Fibroblast of skin of abdomen (primary cell): ENCODE data around the gene N4BP2. TPM values are rescaled to one million over a fixed set of nuclear protein-coding genes. Genes with fewer than 3 reads are reported as not detected.
"Not testable (repeated sequence)": the region's sequence is repeated elsewhere in the genome, so short reads cannot be mapped to it uniquely, and the experiment has no call there.

Experiments
- DNase-seq: peaks from one replicate; pipeline ENCODE4 v3.0.0-alpha.2; 2013
- polyA plus RNA-seq, 2 experiments: library from polyadenylated mRNA; unstranded; fragments of 120-200 nt; gene quantifications; one replicate each; pipeline ENCODE4 v1.2.1, GENCODE V29; 2013; ENCODE audit not compliant: insufficient read length in 2 of 2

N4BP2 gene
- 5.0 TPM for polyA plus RNA-seq (2013, experiment 1 of 2; ENCODE audit: insufficient read length)
- polyA plus RNA-seq (2013, experiment 2 of 2; ENCODE audit: insufficient read length) = 4.3 TPM

DNA sequence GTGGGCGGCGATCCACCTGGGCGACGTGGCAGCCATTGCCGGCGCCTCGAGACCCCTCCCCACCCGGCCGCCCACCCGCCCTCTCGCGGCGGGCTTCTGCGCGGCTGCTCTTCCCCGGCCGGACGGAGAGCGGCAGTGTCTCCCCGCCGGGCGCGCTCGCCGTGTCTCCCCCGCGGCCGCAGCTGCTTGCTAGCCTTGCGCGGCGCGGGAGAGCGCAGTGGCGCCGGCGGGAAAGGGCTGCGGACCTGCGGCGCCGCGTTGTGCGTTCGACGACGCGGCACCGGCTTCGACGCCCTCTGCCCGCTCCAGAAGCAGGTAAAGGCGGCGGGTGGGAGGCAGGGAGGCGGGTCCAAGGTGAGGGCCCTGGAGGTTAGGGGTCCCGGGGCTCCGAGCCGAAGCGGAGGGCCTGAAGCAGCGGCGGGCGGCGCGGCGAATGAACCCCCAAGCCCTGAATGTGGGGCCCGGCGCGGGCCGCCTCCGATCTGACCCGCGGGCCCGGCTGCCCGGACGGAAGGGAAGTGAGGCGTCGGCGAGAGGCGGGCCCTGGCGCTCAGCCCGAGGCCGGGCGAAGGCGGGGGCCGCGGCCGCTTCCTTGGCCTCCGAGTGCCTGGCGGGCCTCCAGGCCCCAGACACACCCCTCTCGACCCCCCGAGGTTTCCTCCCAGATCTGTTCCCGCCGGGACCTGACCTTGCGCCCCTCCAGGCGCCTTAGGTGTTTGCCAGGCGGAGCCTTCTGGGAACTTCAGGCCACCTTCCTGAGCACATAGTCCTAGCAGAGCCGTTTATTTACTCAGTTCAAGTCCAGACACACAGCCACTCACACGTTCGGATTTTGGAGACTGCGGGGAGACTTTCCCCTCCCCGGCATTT, at the start of gene N4BP2:
TSS of gene N4BP2 (plus strand) at position 135 of the 870 bp plus-strand sequence. CDS start 40,491 bp downstream, outside the sequence.
- DNase-seq = peak; percentile 81

DNA sequence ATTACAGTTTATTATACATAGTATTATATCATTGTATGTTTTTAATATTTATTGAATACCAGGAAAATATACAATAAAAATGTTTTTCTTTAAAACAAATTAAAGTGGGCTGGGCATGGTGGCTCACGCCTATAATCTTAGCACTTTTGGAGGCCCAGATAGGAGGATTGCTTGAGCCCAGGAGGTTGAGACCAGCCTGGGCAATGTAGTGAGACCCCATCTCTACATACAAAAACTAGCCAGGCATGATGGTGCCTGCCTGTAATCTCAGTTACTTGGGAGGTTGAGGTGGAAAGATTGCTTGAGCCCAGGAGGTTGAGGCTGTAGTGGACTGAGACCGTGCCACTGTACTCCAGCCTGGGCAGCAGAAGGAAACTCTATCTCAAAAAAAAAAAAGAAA, 40.6 kb upstream of the N4BP2 start:
- no peak for DNase-seq

GRCh38 chr4:40020221-40020620, 36.4 kb upstream of the N4BP2 start:
- no peak for DNase-seq

GRCh38 chr4:40021116-40021515, 35.5 kb upstream of the N4BP2 start:
- not testable (repeated sequence) for DNase-seq

GRCh38 chr4:40024049-40024448, 32.6 kb upstream of the N4BP2 start:
- not testable (repeated sequence) for DNase-seq

DNA sequence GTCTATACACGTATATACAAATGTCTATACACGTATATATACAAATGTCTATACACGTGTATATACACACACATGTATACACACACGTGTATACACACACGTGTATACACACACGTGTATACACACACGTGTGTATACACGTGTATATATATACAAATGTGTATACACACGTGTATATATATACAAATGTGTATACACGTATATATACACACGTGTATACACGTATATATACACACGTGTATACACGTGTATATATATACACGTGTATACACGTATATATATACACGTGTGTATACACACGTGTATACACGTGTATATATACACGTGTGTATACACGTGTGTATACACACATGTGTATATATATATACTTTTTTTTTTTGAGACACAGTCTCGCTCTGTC, 23.9 kb upstream of the N4BP2 start:
- no peak for DNase-seq

- DNase-seq = no peak
Observed at GRCh38 chr4:40033613-40034012, 23.0 kb upstream of the N4BP2 start.

DNA sequence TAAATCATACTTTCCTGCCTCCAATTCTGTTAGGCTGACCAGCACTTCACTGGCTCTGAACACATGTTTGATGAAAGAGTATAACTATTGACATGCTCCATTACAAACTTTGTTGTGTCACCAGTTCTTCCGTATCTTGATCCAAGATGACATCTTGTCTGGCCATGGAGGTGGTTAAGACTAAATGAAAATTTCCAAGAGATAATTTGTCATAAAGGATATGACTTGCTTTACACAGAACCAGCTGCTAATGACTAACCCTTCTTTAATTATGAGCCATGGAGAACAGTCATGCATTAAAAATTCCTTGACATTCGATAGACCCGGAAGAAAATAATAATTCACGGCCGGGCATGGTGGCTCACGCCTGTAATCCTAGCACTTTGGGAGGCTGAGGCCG, 17.7 kb upstream of the N4BP2 start:
- DNase-seq = peak; percentile 60

- DNase-seq = no peak
Observed at GRCh38 chr4:40040908-40041307, 15.7 kb upstream of the N4BP2 start.

DNA sequence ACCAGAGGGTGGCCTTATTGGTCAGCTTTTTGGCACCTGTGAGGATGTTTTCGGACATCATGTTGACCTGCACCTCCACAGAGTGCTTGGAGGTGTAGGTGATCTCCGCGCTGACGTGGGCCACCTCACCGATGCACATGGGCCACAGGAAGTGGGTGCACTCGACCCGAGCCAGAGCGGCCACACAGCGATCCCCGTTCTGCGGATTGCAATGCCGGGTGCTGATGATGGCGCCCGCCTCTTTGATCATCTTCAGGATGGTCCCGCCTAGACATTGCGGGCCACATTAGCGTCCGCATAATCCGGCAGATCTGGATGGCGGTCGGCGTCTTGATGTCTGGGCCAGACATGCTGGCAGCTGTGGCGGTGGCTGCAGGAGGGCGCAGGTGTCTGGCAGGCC, 12.9 kb upstream of the N4BP2 start:
- DNase-seq = no peak

- DNase-seq = peak; percentile 53
Observed at GRCh38 chr4:40046311-40046980, 10.2 kb upstream of the N4BP2 start.

DNA sequence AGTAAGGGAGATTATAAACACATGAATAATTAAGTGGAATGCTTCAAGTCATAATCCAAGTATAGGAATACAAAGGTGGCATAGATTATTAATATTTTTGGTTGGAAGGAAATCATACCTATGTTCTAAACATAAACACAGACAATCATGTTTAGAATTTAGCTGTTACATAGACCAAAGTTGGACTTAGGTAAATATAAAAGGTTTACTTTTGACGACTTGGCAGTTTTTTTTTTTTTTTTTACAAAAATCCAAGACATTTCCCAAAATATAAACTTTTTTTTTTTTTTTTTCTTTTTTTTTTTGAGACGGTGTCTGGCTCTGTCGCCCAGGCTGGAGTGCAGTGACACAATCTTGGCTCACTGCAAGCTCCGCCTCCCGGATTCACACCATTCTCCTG, 3.5 kb upstream of the N4BP2 start:
- DNase-seq = no peak

GRCh38 chr4:40055511-40055862, 1.2 kb upstream of the N4BP2 start:
- peak; percentile 39 for DNase-seq

DNA sequence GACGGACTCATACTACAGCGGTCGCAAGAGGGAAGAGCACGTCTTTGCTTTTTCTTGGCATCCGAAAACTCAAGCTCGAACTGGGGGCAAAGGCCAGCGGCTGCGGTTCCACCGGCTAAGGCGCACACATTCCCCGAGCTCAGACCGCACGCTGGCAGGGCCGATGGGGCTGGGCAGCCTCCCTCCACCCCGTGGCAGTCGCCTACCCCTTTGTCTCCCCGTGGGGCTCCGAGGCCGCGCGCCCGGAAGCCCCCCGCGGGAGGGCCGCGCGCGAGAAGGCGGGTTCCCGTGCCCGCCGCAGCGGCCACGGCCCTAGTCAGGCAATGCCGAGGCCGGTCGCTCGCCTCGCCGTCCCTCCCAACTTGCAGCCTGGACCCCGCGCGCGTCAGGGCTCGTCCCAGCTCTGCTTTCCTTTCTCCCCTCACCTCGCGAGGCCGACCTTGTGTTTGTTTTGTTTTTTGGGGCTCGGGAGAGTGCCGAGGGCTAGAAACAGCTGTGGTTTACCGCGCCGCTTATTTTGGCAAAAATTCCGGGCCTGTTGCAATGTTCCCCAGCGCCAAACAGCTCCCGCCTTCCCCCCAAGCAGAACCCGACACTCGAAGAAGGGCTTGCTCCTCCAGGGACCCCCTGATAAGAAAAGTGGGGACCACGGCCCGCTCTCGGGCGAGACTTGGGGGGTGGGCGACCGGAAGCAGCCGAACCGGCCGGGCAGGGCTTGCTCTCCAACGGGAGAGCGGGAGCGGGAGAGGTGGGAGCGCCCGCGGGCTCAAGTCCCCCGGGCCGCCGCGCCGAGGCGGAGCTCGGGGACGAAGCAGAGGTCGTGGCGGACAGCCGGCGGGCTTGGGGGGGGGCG, 561 bp upstream of the N4BP2 start:
- peak; percentile 83 for DNase-seq

GRCh38 chr4:40057586-40058091, 989 bp downstream of the N4BP2 start:
- peak; percentile 95 for DNase-seq

DNA sequence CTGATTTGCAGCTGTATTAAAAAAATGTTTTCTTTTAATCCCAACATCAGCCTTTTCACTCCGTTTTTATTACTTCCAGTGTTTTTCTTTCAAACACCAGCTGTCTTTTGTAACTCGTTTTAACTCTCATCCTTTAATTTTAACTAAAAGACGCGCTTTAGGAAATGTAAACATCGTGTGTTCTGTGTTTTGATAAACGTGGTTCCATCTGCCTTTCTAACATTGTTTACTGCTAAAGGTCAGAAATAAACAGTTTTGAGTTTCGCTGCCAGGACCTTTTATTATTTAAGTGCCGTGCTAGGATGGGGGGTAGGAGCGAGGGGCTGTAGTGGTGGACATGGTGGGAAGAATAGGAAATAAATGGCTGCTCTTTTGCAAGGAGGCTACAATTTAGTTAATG, 1.5 kb downstream of the N4BP2 start:
- DNase-seq = no peak

- DNase-seq = no peak
Observed at GRCh38 chr4:40058854-40059253, 2.2 kb downstream of the N4BP2 start.

- DNase-seq = no peak
Observed at GRCh38 chr4:40059362-40059761, 2.7 kb downstream of the N4BP2 start.

GRCh38 chr4:40065010-40065409, 8.4 kb downstream of the N4BP2 start:
- no peak for DNase-seq

DNA sequence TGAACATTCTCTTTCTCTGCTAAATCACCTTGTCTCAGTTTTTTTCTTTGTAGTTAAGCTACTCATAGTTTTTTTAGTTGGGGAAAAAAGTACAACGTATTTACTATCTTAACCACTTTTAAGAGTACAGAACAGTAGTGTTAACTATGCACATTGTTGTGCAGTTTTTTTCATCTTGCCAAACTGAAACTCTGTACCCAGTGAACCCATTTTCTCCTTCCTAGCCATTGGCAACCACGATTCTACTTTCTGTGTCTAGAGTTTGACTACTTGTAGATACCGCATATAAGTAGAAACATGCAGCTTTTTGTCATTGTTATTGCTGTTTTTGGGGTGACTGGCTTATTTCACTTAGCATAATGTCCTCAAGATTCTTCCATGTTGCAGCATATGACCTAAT, 10.0 kb downstream of the N4BP2 start:
- no peak for DNase-seq

GRCh38 chr4:40070387-40070786, 13.7 kb downstream of the N4BP2 start:
- no peak for DNase-seq

- no peak for DNase-seq
Observed at GRCh38 chr4:40086421-40086820, 29.8 kb downstream of the N4BP2 start.
